Measurements from ENCODE around the gene GRID1. TPM values are rescaled to one million over a fixed set of nuclear protein-coding genes. Genes with fewer than 3 reads are reported as not detected.

The GRID1 gene
- total RNA-seq, 1 experiment from 2014 or later: 5.6 TPM

DNA sequence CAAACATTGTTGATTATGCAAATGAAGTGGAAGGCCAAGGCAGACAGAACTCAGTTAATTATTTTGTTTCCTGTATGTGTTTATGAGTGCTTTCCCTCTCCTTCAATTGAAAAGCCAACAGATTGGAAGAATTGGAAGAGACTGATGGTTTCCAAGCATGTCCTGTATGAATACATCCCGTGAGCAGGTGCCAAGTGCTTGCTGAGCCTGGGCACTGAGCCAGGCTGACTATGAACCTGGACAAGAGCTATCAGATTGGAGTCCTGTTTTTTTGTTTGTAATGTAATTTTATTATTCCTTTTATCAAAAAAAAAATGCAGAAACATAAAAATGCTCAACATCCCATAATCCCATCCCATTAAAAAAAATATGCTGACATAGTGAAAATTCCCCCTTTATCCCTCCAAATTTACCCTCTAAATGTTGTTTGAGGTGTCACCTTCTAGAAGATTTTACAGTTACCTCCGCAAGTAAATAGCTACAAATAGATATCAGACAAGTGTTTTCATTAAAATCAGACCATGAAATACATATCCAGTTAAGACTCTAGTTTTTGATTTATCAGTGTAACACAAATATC, 449.5 kb downstream of the GRID1 start:
- no peak for TF ChIP-seq TCF7L2 (IDR thresholded peaks at IDR 0.05; ENCODE audit: borderline replicate concordance, extremely low read depth, insufficient read depth, insufficient read length)
- no peak for TF ChIP-seq EZH2 (IDR thresholded peaks at IDR 0.05)
- TF ChIP-seq EGR1 (IDR thresholded peaks at IDR 0.05; ENCODE audit: low read depth): no peak
- TF ChIP-seq YY1 (IDR thresholded peaks at IDR 0.05; ENCODE audit: extremely low read depth, insufficient replicate concordance, low read depth, low read length): no peak
- TF ChIP-seq ZFX (IDR thresholded peaks at IDR 0.05): no peak
- no peak for TF ChIP-seq SIN3A (IDR thresholded peaks at IDR 0.05; ENCODE audit: low read depth)
- no peak overlapping the region for H3K4me3 ChIP-seq (replicated peaks in 1 of 2; ENCODE audit: low read depth in 1 of 2, low read length in 2 of 2)
- no peak overlapping the region for H3K9ac ChIP-seq (ENCODE audit: low read length)
- ChIA-PET RAD21 (ENCODE audit: low non-redundant PET in 1 of 2, low total read pairs in 2 of 2, uncharacterized antibody in 2 of 2, unreplicated experiment in 2 of 2) (no interaction called here), CTCF (no interaction called here), POLR2A (no interaction called here)
- H3K79me2 ChIP-seq (ENCODE audit: insufficient read depth, low read length): no peaks in the 10 kb centered on the region
- no peaks in the 10 kb centered on the region for H3K9me2 ChIP-seq (ENCODE audit: insufficient read depth)
- intact Hi-C loops (cut with micrococcal nuclease): no loop called here
- peaks cover 5% of the 10 kb centered on the region; the same call in 1 of the 2 replicates for H3K27me3 ChIP-seq (ENCODE audit: insufficient read depth, low read length)
- H2AFZ ChIP-seq (ENCODE audit: low read depth, low read length, poor library complexity, severe bottlenecking): no peak overlapping the region
- H3K9me3 ChIP-seq (ENCODE audit: control insufficient read depth in 1 of 2, insufficient read depth in 1 of 2, low read depth in 1 of 2, low read length in 2 of 2): no peaks in the 10 kb centered on the region
- no peak overlapping the region for H3K4me2 ChIP-seq (ENCODE audit: low read length)
- H4K20me1 ChIP-seq (ENCODE audit: insufficient read depth): no peaks in the 10 kb centered on the region
- no TSS peak for BruUV-seq (replicated peaks)
- no peaks in the 10 kb centered on the region for H3K36me3 ChIP-seq (ENCODE audit: control insufficient read depth in 1 of 2, insufficient read depth in 2 of 2, low read length in 2 of 2)
- H3K4me1 ChIP-seq (ENCODE audit: control insufficient read depth in 1 of 2, insufficient read depth in 2 of 2, low read length in 2 of 2): no peaks in the 10 kb centered on the region
- no peak for DNase-seq (ENCODE audit: low read depth, low spot score)
- no peak for ATAC-seq
- no peak overlapping the region for H3K27ac ChIP-seq (ENCODE audit: low read depth, low read length)

DNA sequence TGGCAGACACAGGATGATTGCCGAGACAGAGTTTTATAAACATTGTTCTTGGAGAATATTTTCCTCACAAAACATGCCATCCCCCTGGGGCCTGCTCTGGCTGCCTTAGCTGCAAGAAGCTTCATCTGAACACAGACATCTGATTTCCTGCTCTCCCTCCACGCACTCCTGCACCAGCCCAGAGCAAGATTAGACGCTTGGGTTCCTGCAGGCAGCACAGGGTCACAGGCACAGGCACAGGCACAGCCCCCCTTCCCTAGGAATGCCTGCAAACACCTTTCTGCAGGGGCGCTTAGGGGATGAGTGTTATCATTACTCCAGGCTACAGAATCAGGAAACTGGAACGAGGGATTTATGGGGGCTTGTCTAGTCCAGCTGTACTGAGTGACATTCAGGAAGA, 450.3 kb downstream of the GRID1 start:
- H3K9me3 ChIP-seq (ENCODE audit: control insufficient read depth in 1 of 2, insufficient read depth in 1 of 2, low read depth in 1 of 2, low read length in 2 of 2): no peaks in the 10 kb centered on the region
- RAD21 ChIA-PET (ENCODE audit: low non-redundant PET in 1 of 2, low total read pairs in 2 of 2, uncharacterized antibody in 2 of 2, unreplicated experiment in 2 of 2): no interaction called here
- H3K4me1 ChIP-seq (ENCODE audit: control insufficient read depth in 1 of 2, insufficient read depth in 2 of 2, low read length in 2 of 2): no peaks in the 10 kb centered on the region
- H3K79me2 ChIP-seq (ENCODE audit: insufficient read depth, low read length): no peaks in the 10 kb centered on the region
- no peaks in the 10 kb centered on the region for H3K36me3 ChIP-seq (ENCODE audit: control insufficient read depth in 1 of 2, insufficient read depth in 2 of 2, low read length in 2 of 2)
- no TSS peak for BruUV-seq (replicated peaks)
- ATAC-seq (no peak), DNase-seq (ENCODE audit: low read depth, low spot score) (no peak)
- no peak overlapping the region for H3K4me3 ChIP-seq (replicated peaks in 1 of 2; ENCODE audit: low read depth in 1 of 2, low read length in 2 of 2)
- CTCF ChIA-PET: no interaction called here
- H3K9ac ChIP-seq (ENCODE audit: low read length): no peak overlapping the region
- no peaks in the 10 kb centered on the region for H3K9me2 ChIP-seq (ENCODE audit: insufficient read depth)
- H3K27ac ChIP-seq (ENCODE audit: low read depth, low read length): no peak overlapping the region
- peaks cover 5% of the 10 kb centered on the region; the same call in 1 of the 2 replicates for H3K27me3 ChIP-seq (ENCODE audit: insufficient read depth, low read length)
- H4K20me1 ChIP-seq (ENCODE audit: insufficient read depth): no peaks in the 10 kb centered on the region
- TF ChIP-seq, protein P1, sequence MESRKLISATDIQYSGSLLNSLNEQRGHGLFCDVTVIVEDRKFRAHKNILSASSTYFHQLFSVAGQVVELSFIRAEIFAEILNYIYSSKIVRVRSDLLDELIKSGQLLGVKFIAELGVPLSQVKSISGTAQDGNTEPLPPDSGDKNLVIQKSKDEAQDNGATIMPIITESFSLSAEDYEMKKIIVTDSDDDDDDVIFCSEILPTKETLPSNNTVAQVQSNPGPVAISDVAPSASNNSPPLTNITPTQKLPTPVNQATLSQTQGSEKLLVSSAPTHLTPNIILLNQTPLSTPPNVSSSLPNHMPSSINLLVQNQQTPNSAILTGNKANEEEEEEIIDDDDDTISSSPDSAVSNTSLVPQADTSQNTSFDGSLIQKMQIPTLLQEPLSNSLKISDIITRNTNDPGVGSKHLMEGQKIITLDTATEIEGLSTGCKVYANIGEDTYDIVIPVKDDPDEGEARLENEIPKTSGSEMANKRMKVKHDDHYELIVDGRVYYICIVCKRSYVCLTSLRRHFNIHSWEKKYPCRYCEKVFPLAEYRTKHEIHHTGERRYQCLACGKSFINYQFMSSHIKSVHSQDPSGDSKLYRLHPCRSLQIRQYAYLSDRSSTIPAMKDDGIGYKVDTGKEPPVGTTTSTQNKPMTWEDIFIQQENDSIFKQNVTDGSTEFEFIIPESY (IDR thresholded peaks at IDR 0.05; ENCODE audit: extremely low read depth, insufficient replicate concordance, low read length): no peak
- no peak for TF ChIP-seq EZH2 (IDR thresholded peaks at IDR 0.05)
- no peak for TF ChIP-seq JUND (IDR thresholded peaks at IDR 0.05)
- TF ChIP-seq, protein P2, sequence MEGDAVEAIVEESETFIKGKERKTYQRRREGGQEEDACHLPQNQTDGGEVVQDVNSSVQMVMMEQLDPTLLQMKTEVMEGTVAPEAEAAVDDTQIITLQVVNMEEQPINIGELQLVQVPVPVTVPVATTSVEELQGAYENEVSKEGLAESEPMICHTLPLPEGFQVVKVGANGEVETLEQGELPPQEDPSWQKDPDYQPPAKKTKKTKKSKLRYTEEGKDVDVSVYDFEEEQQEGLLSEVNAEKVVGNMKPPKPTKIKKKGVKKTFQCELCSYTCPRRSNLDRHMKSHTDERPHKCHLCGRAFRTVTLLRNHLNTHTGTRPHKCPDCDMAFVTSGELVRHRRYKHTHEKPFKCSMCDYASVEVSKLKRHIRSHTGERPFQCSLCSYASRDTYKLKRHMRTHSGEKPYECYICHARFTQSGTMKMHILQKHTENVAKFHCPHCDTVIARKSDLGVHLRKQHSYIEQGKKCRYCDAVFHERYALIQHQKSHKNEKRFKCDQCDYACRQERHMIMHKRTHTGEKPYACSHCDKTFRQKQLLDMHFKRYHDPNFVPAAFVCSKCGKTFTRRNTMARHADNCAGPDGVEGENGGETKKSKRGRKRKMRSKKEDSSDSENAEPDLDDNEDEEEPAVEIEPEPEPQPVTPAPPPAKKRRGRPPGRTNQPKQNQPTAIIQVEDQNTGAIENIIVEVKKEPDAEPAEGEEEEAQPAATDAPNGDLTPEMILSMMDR (IDR thresholded peaks at IDR 0.05 in 2 of 3, conservative IDR thresholded peaks at IDR 0.05 in 1 of 3; ENCODE audit: borderline replicate concordance in 1 of 3, insufficient read depth in 1 of 3, low read depth in 2 of 3, low read length in 2 of 3): no peak
- TF ChIP-seq ZFX (IDR thresholded peaks at IDR 0.05): no peak
- TF ChIP-seq FOSL1 (IDR thresholded peaks at IDR 0.05; ENCODE audit: low read depth): no peak
- TF ChIP-seq CEBPB (IDR thresholded peaks at IDR 0.05; ENCODE audit: low read depth): no peak
- TF ChIP-seq, protein P3, sequence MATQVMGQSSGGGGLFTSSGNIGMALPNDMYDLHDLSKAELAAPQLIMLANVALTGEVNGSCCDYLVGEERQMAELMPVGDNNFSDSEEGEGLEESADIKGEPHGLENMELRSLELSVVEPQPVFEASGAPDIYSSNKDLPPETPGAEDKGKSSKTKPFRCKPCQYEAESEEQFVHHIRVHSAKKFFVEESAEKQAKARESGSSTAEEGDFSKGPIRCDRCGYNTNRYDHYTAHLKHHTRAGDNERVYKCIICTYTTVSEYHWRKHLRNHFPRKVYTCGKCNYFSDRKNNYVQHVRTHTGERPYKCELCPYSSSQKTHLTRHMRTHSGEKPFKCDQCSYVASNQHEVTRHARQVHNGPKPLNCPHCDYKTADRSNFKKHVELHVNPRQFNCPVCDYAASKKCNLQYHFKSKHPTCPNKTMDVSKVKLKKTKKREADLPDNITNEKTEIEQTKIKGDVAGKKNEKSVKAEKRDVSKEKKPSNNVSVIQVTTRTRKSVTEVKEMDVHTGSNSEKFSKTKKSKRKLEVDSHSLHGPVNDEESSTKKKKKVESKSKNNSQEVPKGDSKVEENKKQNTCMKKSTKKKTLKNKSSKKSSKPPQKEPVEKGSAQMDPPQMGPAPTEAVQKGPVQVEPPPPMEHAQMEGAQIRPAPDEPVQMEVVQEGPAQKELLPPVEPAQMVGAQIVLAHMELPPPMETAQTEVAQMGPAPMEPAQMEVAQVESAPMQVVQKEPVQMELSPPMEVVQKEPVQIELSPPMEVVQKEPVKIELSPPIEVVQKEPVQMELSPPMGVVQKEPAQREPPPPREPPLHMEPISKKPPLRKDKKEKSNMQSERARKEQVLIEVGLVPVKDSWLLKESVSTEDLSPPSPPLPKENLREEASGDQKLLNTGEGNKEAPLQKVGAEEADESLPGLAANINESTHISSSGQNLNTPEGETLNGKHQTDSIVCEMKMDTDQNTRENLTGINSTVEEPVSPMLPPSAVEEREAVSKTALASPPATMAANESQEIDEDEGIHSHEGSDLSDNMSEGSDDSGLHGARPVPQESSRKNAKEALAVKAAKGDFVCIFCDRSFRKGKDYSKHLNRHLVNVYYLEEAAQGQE (IDR thresholded peaks at IDR 0.05; ENCODE audit: low read depth): no peak
- TF ChIP-seq SP1 (IDR thresholded peaks at IDR 0.05; ENCODE audit: low read depth): no peak
- no peak overlapping the region for H2AFZ ChIP-seq (ENCODE audit: low read depth, low read length, poor library complexity, severe bottlenecking)
- POLR2A ChIA-PET: no interaction called here
- intact Hi-C loops (cut with micrococcal nuclease): no loop called here
- no peak overlapping the region for H3K4me2 ChIP-seq (ENCODE audit: low read length)

Measured in HCT116 (cell line).